ENCODE measurements around the gene IGFBP1.

- TF ChIP-seq CTCF (IDR thresholded peaks at IDR 0.05) (no peak), POLR2A (IDR thresholded peaks at IDR 0.05) (no peak), POLR2AphosphoS5 (IDR thresholded peaks at IDR 0.05) (no peak)
Measured at GRCh38 chr7:45867471-45867870, 20.8 kb upstream of the IGFBP1 start.

Data from prostate gland (tissue), 2 donors.